CD4-positive, alpha-beta T cell treated with Interleukin-2 at 100 ng/mL for 4 hours (primary cell): Measurements from ENCODE around the gene C1orf115.
"Not testable (repeated sequence)": the region's sequence is repeated elsewhere in the genome, so short reads cannot be mapped to it uniquely, and the experiment has no call there.

Experiments
- DNase-seq: peaks from one replicate; pipeline ENCODE4 v3.0.0-alpha.2; 2020; ENCODE audit warnings: low spot score

The C1orf115 gene

GRCh38 chr1:220690140-220691052 is at the start of gene C1orf115:
Gene C1orf115, plus strand, starts transcription at chr1:220690363. Its CDS starts 40 bp downstream, at chr1:220690403.
- DNase-seq: peak; percentile 73

- no peak for DNase-seq
These were observed 47.9 kb upstream of the C1orf115 start for GRCh38 chr1:220642285-220642684.

GRCh38 chr1:220652995-220653394 is 37.2 kb upstream of the C1orf115 start:
- DNase-seq: no peak

GRCh38 chr1:220655509-220655908 is 34.7 kb upstream of the C1orf115 start:
- DNase-seq: no peak

- no peak for DNase-seq
These were observed 34.0 kb upstream of the C1orf115 start for GRCh38 chr1:220655961-220656740.

- DNase-seq: no peak
These were observed 23.8 kb upstream of the C1orf115 start for GRCh38 chr1:220666349-220666748.

- no peak for DNase-seq
These were observed 21.2 kb upstream of the C1orf115 start for GRCh38 chr1:220669005-220669404.

GRCh38 chr1:220670365-220670764 is 19.8 kb upstream of the C1orf115 start:
- DNase-seq: no peak

GRCh38 chr1:220673921-220674320 is 16.2 kb upstream of the C1orf115 start:
- DNase-seq: no peak

GRCh38 chr1:220677251-220677650 is 12.9 kb upstream of the C1orf115 start:
- DNase-seq: no peak

- DNase-seq: peak; percentile 38
These were observed 10.0 kb upstream of the C1orf115 start for GRCh38 chr1:220680085-220680687.

GRCh38 chr1:220681220-220681880 is 8.8 kb upstream of the C1orf115 start:
- no peak for DNase-seq

- no peak for DNase-seq
These were observed 7.1 kb upstream of the C1orf115 start for GRCh38 chr1:220682901-220683576.

- not testable (repeated sequence) for DNase-seq
These were observed 6.4 kb upstream of the C1orf115 start for GRCh38 chr1:220683716-220684115.

- no peak for DNase-seq
These were observed 5.3 kb upstream of the C1orf115 start for GRCh38 chr1:220684890-220685289.

GRCh38 chr1:220685879-220686278 is 4.3 kb upstream of the C1orf115 start:
- DNase-seq: no peak

GRCh38 chr1:220687809-220688208 is 2.4 kb upstream of the C1orf115 start:
- no peak for DNase-seq

- DNase-seq: no peak
These were observed 497 bp upstream of the C1orf115 start for GRCh38 chr1:220689666-220690065.

GRCh38 chr1:220691053-220691684 is 1.0 kb downstream of the C1orf115 start:
- DNase-seq: no peak

- no peak for DNase-seq
These were observed 2.5 kb downstream of the C1orf115 start for GRCh38 chr1:220692436-220693228.
